Thyroid gland (tissue), 4 donors: ENCODE measurements around the gene TRIM39.

Experiments
- POLR2A ChIP-seq, 2 donors: fragments of 450-650 bp; IDR thresholded peaks; one replicate each; pipeline ENCODE4 v1.6.1; 2017; ENCODE audit warnings: antibody characterized with exemption in 2 of 2, mild to moderate bottlenecking in 2 of 2, moderate library complexity in 1 of 2
- TF ChIP-seq, protein P1 (sequence below), 6 experiments: fragments of 200-600 bp in 3 of 6; fragments of 450-650 bp in 3 of 6; sonication (generic) in 3 of 6; IDR thresholded peaks; one replicate each; pipeline ENCODE4 v1.5.1; 2016 to 2019; ENCODE audit warnings: antibody characterized with exemption in 6 of 6, mild to moderate bottlenecking in 2 of 6, inconsistent platforms in 1 of 6, moderate library complexity in 1 of 6

DNA sequence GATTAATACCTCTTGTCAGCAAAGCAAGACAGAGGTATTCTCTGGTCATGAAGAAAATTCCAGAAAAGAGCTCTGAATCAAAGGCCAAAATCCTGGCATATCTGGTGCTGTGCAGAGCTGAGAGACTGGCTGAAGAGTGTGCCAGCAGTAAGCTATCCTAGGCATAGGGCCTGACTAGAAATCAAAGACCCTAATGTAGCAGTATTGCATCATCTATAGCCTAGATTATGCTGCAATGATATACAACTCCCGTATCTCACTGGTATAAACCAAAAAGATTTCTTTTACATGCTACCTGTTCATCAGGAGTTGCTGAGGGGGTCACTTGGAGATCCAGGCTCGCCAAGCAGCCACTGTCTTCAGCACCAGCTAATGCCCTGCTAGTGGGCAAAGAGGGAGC is 30.9 kb upstream of the TRIM39 start:
- TF ChIP-seq POLR2A (IDR thresholded peaks at IDR 0.05): no peak
- TF ChIP-seq, protein P1, sequence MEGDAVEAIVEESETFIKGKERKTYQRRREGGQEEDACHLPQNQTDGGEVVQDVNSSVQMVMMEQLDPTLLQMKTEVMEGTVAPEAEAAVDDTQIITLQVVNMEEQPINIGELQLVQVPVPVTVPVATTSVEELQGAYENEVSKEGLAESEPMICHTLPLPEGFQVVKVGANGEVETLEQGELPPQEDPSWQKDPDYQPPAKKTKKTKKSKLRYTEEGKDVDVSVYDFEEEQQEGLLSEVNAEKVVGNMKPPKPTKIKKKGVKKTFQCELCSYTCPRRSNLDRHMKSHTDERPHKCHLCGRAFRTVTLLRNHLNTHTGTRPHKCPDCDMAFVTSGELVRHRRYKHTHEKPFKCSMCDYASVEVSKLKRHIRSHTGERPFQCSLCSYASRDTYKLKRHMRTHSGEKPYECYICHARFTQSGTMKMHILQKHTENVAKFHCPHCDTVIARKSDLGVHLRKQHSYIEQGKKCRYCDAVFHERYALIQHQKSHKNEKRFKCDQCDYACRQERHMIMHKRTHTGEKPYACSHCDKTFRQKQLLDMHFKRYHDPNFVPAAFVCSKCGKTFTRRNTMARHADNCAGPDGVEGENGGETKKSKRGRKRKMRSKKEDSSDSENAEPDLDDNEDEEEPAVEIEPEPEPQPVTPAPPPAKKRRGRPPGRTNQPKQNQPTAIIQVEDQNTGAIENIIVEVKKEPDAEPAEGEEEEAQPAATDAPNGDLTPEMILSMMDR (IDR thresholded peaks at IDR 0.05): no peak
